Cardiac muscle cell (in vitro differentiated cells and primary cell): ENCODE data around the gene NRP2. TPM values are rescaled to one million over a fixed set of nuclear protein-coding genes. Genes with fewer than 3 reads are reported as not detected.

ENCODE experiments used
- DNase-seq, 2 donors: peaks; one replicate each; pipeline versions ENCODE4 v3.0.0 to v3.0.0-alpha.2; 2010 to 2017; ENCODE audit warnings: low read depth in 1 of 2, low spot score in 1 of 2
- H3K27ac ChIP-seq: fragments of 200-600 bp; sonication (generic); 2 replicates; pipeline ENCODE4 v1.5.1; 2016
- H3K27me3 ChIP-seq: fragments of 200-600 bp; sonication (generic); 2 replicates; pipeline ENCODE4 v1.6.0; 2016; ENCODE audit warnings: control low read depth
- H3K36me3 ChIP-seq: fragments of 200-600 bp; sonication (generic); 2 replicates; pipeline ENCODE4 v1.5.1; 2016; ENCODE audit warnings: control low read depth
- H3K4me1 ChIP-seq: fragments of 200-600 bp; sonication (generic); 2 replicates; pipeline ENCODE4 v1.8.1; 2017; ENCODE audit warnings: low read depth, mild to moderate bottlenecking, mixed run types
- H3K4me3 ChIP-seq: fragments of 200-600 bp; sonication (generic); 2 replicates; pipeline ENCODE4 v1.5.1; 2016; ENCODE audit warnings: mild to moderate bottlenecking
- H3K9me3 ChIP-seq: fragments of 200-600 bp; sonication (generic); 2 replicates; pipeline ENCODE4 v1.5.1; 2017; ENCODE audit warnings: low read depth, mild to moderate bottlenecking, control low read depth
- polyA plus RNA-seq: library from polyadenylated mRNA; unstranded; fragments of >200 nt; fragmentation: Nextera tagmentation; extraction: Ambion mirVana; gene quantifications from 2 replicates; pipeline ENCODE4 v1.2.1, GENCODE V29; 2016
- total RNA-seq: library from RNA; depleted of rRNA; stranded (reverse); fragments of >200 nt; gene quantifications from 2 replicates; pipeline ENCODE4 v1.2.3, GENCODE V29; 2016
- TF ChIP-seq, protein P1 (sequence below): IDR thresholded peaks from 2 replicates; pipeline ENCODE4 v1.5.1; 2012; ENCODE audit warnings: low read depth, mild to moderate bottlenecking, low read length

NRP2 gene
- total and polyA plus RNA-seq, 2 experiments from 2014 or later: 35.2 to 166 TPM

DNA sequence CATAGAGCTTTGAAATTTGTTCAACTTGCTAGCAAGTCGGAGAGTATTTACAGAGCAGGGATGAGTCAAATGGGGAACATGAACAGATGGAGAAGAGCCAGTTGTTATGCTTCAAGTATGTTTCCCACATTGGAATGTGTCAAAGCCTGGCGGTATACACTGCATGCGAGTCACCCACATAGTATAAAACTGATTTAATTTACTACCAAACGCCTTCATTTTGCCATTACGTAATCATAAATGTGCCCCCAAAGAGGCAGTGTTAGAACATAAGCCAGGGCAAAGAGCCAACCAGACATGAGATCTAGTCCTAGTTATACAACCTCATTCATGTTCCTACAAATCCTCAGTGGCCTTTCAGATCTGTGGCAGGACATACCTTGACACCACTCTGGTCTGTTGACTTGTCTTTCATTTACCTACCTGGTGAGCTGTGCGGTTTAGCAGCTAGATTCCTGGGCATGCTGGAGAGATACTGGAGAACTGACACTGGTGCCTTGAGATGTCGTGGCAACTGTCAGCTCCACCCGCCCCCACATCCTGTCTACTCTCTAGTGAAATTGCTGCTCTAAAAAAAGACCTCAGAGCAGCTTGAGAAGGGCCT lies 21.7 kb upstream of the NRP2 start:
- Histone ChIP-seq H3K27ac (peak overlapping the region; percentile 59), H3K9me3 (no peaks in the 10 kb centered on the region), H3K27me3 (no peaks in the 10 kb centered on the region), H3K36me3 (no peaks in the 10 kb centered on the region), H3K4me1 (peaks cover 11% of the 10 kb centered on the region), H3K4me3 (no peak overlapping the region)
- peak; percentile 48 to 83 for DNase-seq
- TF ChIP-seq, protein P1, sequence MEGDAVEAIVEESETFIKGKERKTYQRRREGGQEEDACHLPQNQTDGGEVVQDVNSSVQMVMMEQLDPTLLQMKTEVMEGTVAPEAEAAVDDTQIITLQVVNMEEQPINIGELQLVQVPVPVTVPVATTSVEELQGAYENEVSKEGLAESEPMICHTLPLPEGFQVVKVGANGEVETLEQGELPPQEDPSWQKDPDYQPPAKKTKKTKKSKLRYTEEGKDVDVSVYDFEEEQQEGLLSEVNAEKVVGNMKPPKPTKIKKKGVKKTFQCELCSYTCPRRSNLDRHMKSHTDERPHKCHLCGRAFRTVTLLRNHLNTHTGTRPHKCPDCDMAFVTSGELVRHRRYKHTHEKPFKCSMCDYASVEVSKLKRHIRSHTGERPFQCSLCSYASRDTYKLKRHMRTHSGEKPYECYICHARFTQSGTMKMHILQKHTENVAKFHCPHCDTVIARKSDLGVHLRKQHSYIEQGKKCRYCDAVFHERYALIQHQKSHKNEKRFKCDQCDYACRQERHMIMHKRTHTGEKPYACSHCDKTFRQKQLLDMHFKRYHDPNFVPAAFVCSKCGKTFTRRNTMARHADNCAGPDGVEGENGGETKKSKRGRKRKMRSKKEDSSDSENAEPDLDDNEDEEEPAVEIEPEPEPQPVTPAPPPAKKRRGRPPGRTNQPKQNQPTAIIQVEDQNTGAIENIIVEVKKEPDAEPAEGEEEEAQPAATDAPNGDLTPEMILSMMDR: no peak

DNA sequence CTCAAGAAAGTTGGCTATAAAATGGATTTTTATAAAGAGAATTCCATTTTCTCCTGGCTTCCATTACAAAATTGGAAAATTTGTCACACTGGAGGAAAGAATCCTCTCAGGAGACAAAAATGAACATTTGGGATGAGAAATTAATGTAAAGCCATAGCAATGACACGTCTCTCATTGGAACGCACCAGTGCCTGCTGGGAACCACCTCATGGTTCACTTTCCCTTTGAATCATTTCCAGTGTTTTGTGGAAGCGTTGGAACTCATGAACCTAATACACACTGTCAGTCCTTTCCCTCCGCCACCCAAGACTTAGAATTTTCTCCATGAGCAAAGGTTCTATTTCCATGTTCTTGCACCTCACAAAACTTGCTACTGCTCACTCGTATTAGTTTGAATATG lies 21.0 kb upstream of the NRP2 start:
- peak overlapping the region; percentile 59 for H3K27ac ChIP-seq
- H3K36me3 ChIP-seq: no peaks in the 10 kb centered on the region
- no peak for DNase-seq
- H3K4me3 ChIP-seq: no peak overlapping the region
- H3K4me1 ChIP-seq: peaks cover 11% of the 10 kb centered on the region
- no peaks in the 10 kb centered on the region for H3K9me3 ChIP-seq
- TF ChIP-seq, protein P1: no peak
- no peaks in the 10 kb centered on the region for H3K27me3 ChIP-seq

DNA sequence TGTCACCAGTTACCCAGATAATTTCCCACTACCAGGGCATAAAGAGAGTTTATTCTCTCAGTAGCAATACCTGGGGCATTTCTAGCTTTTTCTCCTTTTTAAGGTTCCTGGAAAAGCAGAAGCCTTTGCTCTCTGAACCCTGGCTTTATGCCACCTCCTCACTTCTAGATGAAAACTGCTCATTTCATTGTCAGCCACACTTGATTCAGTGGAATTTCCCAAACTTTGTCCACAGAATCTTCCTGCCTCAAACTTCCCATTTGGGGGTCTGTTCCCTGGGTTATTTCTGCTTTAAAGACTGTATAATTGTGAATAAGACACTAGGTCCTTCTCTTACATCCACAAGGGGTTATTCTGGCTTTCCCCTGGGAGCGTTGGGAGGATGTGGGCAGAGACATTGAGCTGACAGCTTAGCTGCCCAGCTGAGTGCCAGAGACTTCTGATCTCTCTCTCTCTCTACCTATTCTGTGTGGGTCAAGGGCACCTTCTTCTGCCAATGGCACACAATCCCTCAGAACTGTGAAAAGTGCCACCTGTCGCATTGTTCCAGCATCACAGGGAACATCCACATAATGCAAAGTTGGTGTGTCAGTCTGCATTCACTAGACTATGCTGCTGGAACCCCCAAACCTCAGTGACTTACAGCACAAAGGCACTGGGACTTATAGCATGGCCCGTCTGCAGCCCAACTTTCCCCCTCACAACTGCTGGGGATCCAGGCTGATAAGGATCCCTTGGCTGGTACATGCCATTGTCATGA lies 19.9 kb upstream of the NRP2 start:
- Histone ChIP-seq H3K27ac (no peak overlapping the region), H3K27me3 (no peaks in the 10 kb centered on the region), H3K4me1 (peaks cover 11% of the 10 kb centered on the region), H3K36me3 (no peaks in the 10 kb centered on the region), H3K4me3 (no peak overlapping the region), H3K9me3 (no peaks in the 10 kb centered on the region)
- TF ChIP-seq, protein P1: no peak
- no peak for DNase-seq

DNA sequence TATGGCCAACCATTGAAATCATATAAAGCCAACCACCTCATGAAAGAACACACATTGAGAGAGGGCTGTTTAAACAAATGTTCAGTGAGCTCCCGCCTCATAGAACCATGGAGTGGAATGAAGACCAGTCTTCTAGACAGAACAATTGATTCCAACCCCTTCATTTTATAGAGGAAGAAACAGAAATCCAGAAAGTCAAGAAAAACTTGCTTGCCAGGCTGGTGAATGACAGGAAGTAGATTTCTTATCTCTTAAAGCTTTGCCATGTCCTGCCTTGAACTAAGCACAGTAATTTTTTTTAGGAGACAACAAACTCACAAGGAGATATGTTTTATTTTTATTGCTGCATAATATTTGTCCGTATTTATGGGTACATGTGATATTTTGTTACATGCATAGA lies 16.5 kb upstream of the NRP2 start:
- Histone ChIP-seq H3K36me3 (no peaks in the 10 kb centered on the region), H3K4me1 (peaks cover 10% of the 10 kb centered on the region), H3K27me3 (no peaks in the 10 kb centered on the region), H3K9me3 (no peaks in the 10 kb centered on the region), H3K27ac (no peak overlapping the region), H3K4me3 (no peak overlapping the region)
- TF ChIP-seq, protein P1: no peak
- no peak for DNase-seq

DNA sequence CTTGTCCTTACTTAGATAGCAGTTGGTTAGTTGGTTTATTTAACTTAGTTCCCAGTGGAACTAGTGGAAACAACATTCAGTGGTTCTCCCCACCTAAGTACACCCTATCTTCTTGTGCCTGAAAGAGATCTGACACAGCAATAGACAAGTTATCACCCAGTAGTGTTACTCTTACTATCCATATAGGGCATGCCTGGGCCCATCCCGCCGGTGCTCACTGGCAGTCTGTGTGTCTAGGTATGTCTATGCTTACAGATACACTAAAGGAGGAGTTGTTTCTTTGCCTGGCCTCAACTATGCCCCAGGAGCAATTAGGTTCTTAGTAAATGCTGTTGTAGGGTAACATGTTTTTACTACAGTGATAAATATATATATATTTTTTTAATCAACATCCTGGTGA lies 12.0 kb upstream of the NRP2 start:
- H3K27me3 ChIP-seq: no peaks in the 10 kb centered on the region
- H3K9me3 ChIP-seq: no peaks in the 10 kb centered on the region
- no peak overlapping the region for H3K27ac ChIP-seq
- H3K4me1 ChIP-seq: peaks cover 6% of the 10 kb centered on the region
- no peaks in the 10 kb centered on the region for H3K36me3 ChIP-seq
- H3K4me3 ChIP-seq: no peak overlapping the region
- TF ChIP-seq, protein P1: no peak
- DNase-seq: no peak
